GM21723 (cell line): Measurements from ENCODE around the gene SLC22A6.
"Not testable (repeated sequence)": the region's sequence is repeated elsewhere in the genome, so short reads cannot be mapped to it uniquely, and the experiment has no call there.

Source experiments
- ATAC-seq: cut with Tn5 transposase; IDR thresholded peaks from one replicate; pipeline ENCODE4 v1.9.1; 2021; ENCODE audit warnings: mild to moderate bottlenecking, moderate library complexity; ENCODE audit not compliant: unreplicated experiment

Gene SLC22A6

DNA sequence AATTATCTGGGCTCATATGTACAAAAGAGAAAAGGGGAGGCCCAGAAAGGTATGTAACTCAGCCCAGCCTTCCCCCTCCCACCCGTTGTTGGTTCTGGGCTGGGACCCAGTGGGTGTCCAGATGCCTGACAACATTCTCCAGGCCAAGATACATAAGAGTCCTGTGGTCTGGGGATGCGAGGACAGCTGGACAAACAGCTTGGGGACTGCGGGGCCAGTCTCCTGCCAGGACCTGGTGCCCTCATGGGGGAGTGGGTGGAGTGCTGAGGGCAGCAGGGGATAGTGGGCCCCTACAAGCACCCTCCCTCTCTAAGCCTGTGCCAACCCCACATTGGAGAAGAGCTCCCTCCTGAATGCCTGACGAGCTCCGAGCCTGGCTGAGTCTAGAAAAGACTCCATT, 3.5 kb upstream of the SLC22A6 start:
- ATAC-seq, result no peak

DNA sequence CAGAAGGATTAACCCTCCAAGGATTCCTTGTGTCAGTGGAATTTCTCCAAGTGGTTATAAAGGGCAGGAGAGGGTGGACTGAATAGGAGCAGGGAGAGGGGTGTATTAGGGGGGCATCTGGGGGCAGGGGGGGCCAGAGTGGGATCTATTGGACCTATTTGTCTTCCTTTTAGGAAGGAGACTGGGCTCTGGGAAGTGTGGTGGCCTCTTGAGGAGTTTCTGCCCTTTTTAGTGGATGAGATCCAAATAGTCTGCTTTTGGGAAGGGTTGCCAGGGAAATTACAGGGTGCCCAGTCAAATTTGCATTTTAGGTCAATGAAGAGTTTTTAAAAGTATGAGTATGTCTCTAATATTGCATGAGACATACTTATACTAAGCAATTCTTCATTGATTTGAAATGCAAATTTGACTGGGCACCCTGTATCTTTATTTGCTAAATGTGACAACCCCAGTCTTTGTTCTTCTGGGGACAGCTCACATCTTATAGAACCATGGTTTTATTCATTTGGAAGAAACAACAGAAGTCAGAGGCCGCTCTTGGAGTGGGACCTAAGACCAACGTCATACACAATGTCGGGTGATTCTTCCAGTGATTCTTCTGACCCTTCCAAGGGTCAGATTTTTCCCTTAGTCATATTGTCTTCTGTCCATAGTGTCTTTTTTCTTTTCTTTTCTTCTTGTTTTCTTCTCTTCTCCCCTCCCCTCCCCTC, 429 bp upstream of the SLC22A6 start:
- ATAC-seq, result no peak

DNA sequence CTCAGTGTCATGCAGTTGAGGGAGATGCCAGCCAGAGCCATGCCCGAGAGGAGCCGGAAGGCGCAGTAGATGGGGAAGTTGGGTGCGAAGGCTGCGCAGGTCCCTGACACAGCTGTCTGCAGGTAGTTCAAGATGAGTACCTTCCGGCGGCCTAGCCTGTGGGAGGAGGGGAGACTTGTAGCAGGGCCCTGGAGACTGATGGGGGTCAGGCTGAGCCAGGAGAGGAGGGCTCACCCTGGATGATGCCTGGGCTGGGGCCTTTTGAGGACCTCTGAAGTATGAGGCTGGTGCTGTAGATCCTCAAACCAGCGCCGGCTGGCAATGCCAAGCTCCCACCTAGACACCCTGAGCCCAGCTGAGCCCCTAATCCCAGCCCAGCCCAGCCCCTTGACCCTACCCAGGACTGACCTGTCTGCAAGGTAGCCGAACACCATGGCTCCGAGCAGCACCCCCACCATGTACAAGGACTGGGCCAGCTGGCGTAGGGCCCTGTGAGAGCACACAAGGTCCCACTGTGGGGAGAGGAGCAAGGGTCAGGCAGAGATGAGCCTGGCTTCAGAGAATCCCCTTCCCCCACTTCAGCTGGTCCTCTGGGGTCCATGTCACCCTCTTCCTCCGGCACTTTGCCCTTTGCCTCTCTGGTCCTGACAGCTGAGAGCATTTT, 1.1 kb downstream of the SLC22A6 start:
- no peak for ATAC-seq

DNA sequence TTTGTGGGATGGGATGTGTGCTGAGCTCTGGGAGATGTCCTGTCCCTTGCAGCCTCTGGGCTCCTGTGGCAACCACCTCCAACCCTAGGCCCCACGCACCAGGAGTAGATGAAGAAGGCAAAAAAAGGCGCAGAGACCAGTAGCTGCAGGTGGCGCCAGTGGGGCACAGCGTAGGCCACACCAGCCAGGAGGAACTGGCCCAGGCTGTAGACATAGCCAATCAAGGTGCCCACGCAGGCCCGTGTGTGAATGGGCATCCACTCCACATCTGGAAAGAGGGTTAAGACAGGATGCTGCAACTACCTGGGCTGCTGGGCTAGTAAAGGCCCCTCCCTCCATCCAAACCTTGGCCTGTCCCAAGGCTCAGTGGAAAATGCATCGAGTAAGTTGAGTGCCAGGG, 3.0 kb downstream of the SLC22A6 start:
- ATAC-seq, result no peak

DNA sequence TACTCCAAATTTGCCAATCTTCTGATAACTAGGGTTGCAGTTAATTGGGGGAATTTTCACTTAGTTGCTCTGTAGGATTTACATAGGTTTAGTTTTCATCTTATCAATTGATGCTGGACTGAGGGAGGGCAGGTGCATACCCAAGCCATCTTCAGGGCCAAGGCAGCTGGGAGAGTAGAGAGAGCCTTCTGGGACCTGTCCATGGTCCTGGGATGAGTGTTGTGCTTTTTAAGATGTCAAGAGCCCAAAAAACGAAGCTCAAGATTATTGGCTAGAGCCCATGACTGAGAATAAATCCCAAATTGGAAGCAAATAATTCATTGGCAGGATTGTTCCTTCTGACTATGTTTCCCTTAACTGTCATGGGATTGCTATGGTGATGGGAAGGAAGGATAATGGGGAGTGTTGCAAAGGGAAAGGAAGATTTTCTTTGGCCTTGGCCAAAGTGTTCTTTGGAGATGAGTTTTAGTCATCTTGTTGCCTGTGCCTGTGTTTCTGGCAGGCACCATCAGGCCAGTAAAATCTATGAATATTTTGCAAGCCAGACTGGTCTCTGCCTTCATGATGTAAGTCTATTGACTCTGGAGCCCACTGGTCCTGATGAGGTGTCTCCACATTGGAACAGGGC, 4.5 kb downstream of the SLC22A6 start:
- no peak for ATAC-seq

DNA sequence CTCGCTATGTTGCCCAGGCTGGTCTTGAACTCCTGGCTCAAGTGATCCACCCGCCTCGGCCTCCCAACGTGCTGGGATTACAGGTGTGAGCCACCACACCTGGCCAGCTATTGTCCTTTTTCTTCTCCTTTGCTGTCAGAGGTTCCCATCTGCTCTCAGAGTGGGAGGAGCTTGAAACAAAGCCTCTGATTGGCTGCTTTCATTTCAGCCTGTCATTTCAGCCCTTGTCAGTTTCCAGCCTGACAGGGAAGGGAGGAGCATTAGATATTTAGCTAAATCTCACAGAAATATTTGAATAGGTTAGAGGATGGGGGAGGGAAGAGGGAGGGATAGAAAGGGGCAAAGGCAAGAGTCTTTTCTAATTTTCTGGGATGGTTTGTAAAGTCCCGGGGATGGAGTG, 8.7 kb downstream of the SLC22A6 start:
- ATAC-seq, result no peak

DNA sequence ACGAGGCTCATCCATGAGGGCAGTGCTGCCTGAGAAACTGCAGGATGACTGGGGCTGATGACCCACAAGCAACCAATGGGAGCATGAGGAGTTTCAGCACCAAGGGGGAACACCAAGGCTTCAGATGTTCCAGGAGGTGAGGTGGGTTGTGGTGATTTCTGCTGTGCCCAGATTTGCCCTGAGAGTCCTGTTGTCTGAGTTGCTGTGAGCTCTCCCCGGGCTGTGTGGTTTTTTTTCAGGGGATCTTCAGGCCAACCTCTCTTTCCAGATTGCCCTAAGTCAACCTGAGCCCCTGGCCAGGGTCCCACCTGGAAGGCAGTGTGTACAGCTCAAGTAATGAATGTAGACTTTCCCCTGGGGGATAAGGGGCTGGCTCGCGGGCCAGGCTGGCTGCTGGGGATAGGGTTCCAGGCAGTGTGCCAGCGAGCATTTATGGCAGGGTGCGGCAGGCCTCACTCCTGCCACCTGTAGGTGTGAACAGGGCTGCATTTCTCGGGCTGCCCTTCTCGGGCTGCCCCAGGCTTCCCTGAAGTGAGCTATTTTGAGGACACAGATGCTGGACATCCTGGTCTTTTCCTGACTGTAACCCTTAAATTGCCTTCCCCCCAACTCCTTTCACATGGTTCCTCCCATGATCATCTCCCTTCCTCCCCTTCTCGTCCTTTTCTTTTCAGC, 9.8 kb downstream of the SLC22A6 start:
- ATAC-seq, result no peak

DNA sequence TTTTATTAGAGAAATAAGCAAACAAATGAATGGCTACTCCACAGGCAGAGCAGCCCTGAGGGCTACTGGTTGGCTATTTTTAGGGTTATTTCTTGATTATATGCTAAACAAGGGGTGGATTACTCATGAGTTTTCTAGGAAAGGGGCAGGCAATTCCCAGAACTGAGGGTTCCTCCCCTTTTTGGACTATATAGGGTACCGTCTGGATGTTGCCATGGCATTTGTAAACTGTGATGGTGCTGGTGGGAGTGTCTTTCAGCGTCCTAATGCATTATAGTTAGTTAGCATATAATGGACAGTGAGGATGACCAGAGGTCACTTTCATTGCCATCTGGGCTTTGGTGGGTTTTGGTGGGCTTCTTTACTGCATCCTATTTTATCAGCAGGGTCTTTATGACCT, 19.2 kb downstream of the SLC22A6 start:
- ATAC-seq, result no peak

DNA sequence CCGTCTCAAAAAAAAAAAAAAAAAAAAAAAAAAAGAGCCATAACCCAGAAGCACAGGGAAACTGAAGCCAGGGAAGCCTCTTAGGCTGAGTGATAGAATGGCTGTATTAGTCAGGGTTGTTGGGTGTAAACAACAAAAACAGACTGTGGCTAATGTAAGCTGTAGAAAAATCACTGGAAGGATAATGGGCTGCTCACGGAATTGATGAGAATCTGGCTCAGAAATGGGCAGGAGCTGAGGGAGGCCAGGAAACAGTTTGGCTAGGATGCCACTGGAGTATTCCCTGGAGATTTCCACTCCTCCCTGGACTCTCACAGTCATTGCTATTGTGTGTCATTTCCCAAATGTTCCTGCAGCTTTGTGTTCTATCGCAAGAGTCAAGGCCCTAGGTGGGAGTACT, 22.4 kb downstream of the SLC22A6 start:
- no peak for ATAC-seq

DNA sequence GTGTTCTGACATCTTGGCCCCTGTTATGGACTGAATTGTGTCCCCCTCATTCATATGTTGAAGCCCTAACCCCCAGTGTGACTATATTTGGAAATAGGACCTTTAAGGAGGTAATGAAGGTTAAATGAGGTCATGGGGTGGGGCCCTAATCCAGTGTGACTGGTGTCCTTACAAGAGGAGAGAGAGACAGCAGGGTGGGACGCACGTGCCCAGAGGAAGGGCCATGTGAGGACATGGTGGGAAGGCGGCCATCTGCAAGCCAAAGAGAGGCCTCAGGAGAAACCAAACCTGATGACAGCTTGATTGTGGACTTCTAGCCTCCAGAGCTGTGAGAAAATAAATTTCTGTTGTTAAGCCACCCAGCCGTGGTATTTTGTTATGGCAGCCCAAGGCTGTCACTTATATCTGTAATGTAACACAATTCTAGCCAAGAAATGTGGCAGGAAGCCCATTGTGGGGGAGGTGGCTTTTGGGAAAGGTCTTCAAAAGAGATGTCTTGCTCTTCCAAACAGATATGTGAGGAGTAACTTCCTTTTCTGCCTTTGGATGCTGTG, 23.7 kb downstream of the SLC22A6 start:
- no peak for ATAC-seq

DNA sequence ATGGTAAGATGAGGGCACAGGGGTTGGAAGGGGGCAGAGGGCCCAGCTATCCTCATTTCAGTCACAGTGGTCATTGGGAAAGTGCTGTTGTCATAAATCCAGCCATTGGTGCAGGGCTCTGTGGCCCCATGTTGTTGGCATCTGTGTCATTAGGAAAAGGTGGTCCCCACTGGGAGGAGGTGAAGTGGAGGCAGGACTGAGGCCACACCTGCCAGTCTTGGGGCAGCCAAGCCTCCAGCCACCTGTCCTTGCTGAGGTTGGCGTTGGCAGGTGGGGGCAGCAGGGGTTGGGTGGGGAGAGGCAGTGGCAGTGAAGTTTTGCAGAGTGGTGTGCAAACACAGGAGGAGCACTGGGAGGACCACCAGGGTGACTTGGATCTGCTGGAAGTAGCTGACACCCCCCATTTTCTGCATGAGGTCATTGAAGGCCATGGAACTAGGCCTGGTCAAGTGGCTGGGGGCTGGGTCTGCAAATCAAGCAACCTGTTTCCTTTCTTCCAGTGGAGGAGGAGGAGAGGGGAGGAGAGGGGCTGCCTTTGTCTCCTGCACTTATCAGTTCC, 25.3 kb downstream of the SLC22A6 start:
- ATAC-seq, result no peak

DNA sequence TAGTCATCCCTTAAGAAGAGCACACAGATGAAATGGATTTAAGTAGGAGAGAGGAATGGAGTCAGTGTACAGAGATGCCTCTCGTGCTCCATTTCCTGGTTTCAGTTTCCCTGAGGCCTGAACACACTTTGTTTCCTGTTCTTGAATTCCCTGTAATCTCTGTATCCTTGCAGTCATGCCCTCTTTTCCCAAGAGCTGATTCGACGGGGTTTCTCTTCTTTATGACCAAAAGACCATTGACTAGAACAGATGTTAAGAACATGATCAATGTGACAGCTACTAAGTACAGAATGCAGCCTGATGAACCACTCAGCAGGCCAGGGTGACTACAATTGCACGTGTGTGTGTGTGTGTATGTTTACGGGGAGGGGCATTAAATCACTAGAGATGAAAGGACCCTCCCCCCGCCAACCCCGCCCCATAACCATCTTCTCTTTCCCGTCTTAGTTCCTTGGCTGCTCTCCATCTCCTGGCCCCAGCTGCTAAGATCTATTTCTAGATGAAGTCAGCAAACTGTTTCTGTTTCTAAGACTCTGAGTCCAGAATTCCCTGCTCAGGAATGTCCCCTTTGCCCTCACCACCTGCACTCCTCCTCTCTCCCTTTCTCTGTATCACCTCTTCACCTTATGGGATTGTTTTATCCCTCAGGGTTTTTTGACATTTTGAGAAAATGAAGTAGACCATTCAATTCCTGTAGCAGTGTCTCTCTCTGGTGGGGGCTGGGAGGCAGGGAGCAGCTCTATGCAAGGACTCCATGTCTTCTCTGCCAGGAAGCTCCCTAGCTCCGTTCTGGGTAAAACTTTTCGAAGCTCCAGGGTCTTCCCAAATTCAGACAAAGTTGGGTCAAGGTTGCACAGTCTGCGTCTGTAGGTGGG, 26.0 kb downstream of the SLC22A6 start:
- no peak for ATAC-seq

DNA sequence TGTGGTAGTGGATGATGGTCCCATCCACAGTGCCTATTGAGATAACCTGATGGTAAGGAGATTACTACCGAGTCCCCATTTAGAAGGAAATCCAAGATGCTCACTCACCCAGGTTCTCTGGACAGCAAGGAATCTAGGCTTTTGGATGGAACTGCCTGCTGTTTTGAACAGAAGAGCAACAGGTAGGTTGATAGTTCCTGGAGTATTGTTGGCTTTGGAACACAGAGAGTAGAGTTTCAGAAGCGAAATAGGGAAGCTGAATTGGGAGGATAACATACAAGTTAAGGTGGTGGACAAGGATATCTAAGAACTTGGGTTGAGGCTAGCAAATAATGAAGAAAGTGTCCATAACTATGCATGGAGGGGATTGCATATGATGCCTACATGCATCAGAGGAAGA, 27.6 kb downstream of the SLC22A6 start:
- ATAC-seq, result no peak

DNA sequence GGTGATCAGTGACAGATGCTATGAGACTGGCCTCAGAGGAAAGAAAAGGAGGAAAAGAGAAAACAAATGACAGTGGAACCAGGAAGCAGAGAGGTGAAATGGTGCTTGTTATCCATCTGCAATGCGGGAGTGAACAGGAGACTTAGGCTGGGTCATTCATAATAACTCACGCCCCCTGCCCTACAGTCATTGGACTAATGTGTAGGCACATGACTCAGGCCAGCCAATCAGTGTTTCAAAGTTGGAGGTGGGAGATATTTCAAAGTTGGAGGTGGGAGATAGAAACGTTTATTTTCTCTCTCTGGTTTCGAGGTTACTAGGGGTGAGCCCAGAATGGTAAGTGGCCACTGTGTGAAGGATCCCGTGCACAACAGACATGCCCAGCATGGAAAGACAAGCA, 30.3 kb downstream of the SLC22A6 start:
- no peak for ATAC-seq

DNA sequence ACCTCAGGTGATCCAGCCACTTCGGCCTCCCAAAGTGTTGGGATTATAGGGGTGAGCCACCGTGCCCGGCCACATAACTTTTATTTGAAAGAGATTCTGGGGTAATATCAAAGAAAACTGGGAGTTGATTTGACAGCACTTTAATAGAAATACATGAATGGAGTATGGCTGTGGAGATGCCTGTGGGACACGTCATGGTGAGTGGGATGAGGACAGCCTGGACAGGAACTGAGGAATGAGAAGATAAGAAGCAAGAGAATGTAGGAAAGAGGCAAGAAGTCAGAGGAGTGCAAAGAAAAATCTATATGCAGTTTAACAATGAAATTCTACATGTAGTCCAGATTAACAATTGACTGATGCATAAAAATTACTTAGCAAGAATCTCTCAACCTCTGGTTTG, 31.0 kb downstream of the SLC22A6 start:
- no peak for ATAC-seq

DNA sequence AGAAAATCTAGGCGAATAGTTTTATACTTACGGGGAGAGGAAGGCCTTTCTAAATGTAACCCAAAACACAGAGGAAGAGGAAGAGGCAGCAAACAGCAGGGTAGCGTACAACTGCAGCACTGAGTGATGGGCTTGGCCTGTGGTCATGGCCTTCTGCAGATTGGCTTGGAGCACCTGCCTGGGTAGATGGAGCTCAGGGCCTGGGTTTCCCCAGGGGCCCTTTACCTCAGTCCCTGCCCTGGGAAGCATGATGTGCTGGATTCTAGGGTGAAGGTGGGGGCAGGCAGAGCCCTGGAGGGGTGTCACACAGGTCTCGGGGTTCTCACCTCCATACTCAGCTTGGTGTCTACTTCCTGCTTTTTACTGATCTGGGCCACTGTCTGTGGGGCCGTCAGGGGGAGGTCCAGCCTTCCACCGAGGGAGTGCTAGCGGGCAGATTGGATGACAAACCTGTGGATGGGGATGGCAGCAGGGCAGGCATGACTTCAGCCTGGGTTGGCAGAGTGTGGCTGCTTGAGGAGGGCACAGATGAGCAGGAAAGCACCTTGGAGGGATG, 35.9 kb downstream of the SLC22A6 start:
- ATAC-seq, result no peak

DNA sequence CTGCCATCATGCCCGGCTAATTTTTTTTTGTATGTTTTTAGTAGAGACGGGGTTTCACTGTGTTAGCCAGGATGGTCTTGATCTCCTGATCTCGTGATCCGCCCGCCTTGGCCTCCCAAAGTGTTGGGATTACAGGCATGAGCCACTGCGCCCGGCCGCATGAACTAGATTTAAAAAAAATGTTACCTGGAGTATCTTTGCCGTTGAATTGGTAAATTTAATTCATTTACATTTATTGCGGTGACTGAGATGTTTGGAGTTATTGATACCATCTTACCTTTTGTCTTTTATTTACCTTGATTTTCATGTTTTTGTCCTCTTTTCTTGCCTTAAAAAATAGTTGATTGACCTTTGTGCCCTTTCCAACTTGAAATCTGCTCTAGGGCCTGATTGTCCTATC, 39.2 kb downstream of the SLC22A6 start:
- not testable (repeated sequence) for ATAC-seq

DNA sequence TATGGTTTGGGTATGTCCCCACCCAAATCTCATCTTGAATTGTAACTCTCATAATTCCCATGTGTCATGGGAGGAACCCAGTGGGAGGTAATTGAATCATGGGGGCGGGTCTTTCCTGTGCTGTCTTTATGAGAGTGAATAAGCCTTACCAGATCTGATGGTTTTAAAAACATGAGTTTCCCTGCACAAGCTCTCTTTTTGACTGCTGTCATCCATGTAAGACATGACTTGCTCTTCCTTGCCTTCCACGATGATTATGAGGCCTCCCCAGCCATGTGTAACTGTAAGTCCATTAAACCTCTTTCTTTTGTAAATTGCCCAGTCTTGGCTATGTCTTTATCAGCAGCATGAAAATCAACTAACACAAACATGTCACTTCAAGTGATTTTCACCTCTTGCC, 47.2 kb downstream of the SLC22A6 start:
- ATAC-seq, result not testable (repeated sequence)

DNA sequence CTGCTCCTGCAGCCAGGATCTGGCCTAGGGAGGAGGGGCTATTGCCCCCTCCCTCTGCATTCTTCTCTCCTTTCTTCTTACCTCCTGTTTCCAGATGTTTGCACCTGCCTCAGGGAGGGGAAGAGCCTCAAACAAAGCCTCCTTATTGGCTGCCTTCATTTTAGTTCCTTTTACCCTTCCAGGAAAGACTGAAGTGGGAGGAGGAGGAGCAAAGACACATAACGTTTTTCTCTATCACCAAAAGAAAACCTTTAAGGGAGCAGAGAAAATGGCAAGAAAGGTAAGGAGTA, 50.3 kb downstream of the SLC22A6 start:
- ATAC-seq, result no peak
